Omental fat pad (tissue), 4 donors: ENCODE data around the gene ATP8A2. TPM values are rescaled to one million over a fixed set of nuclear protein-coding genes. Genes with fewer than 3 reads are reported as not detected.

ENCODE experiments used
- ATAC-seq: fragments of 150-250 bp; one replicate; pipeline ENCODE4 v1.9.1; 2016; ENCODE audit warnings: mild to moderate bottlenecking, moderate library complexity; ENCODE audit not compliant: low FRiP score
- DNase-seq: peaks from one replicate; pipeline ENCODE4 v3.0.0-alpha.2; 2019; ENCODE audit warnings: low spot score
- total RNA-seq, 4 donors: library from RNA; depleted of rRNA; stranded (reverse); fragments of >200 nt; gene quantifications; one replicate each; pipeline ENCODE4 v1.1.0, GENCODE V29; 2016
- TF ChIP-seq, protein P1 (sequence below), 3 donors: fragments of 450-650 bp; IDR thresholded peaks; one replicate each; pipeline ENCODE4 v1.5.1; 2016 to 2017; ENCODE audit warnings: antibody characterized with exemption in 3 of 3, mild to moderate bottlenecking in 3 of 3, moderate library complexity in 2 of 3

ATP8A2 gene
- total RNA-seq, 4 donors from 2014 or later, result 0.16 to 0.19 TPM; not detected in 2

DNA sequence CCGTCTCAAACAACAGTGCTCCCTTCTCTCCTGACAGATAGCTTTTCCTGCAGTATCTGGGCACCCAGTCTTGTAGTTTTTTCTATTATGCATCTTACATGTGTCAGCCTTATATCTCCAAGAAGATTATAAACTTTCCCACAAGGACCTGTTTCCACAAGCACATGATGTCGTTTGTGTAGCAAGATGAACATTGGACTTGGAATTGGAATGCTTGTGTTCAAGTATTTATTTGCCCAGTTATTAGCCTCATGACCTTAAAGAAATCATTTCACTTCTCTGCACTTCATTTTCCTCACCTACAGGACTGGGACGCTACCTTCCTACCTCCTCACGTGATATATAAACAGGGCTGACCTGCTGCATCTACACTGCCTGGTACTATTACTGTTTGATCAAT, 658.6 kb downstream of the ATP8A2 start:
- TF ChIP-seq, protein P1, sequence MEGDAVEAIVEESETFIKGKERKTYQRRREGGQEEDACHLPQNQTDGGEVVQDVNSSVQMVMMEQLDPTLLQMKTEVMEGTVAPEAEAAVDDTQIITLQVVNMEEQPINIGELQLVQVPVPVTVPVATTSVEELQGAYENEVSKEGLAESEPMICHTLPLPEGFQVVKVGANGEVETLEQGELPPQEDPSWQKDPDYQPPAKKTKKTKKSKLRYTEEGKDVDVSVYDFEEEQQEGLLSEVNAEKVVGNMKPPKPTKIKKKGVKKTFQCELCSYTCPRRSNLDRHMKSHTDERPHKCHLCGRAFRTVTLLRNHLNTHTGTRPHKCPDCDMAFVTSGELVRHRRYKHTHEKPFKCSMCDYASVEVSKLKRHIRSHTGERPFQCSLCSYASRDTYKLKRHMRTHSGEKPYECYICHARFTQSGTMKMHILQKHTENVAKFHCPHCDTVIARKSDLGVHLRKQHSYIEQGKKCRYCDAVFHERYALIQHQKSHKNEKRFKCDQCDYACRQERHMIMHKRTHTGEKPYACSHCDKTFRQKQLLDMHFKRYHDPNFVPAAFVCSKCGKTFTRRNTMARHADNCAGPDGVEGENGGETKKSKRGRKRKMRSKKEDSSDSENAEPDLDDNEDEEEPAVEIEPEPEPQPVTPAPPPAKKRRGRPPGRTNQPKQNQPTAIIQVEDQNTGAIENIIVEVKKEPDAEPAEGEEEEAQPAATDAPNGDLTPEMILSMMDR (IDR thresholded peaks at IDR 0.05), result no peak
- no peak for ATAC-seq
- DNase-seq, result no peak

DNA sequence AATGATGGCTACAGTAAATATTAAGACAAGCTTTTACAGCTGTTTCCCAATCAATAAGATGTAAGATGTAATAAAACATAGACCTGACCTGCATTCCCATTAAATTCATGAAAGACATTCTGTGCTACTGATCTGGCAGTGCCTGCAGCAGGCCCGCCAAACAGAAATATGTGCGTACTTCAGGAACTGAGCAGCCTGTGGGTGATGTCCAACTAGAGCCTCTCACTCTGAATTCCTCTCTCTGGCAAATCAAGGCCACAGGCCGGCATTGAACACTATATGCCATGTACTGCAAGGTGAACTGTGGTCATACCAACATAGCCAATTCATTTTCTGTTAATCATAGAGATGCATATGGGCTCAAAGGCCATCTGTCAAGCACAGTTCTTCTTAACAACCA, 662.2 kb downstream of the ATP8A2 start:
- TF ChIP-seq, protein P1 (IDR thresholded peaks at IDR 0.05), result no peak

GRCh38 chr13:26036383-26036782, 664.6 kb downstream of the ATP8A2 start:
- DNase-seq (no peak), ATAC-seq (no peak)
- TF ChIP-seq, protein P1 (IDR thresholded peaks at IDR 0.05), result no peak

More for the DNA sequence above, 662.2 kb downstream of the ATP8A2 start:
- ATAC-seq (no peak), DNase-seq (no peak)

GRCh38 chr13:26037302-26037701, 665.5 kb downstream of the ATP8A2 start:
- TF ChIP-seq, protein P1 (IDR thresholded peaks at IDR 0.05), result no peak
- DNase-seq (no peak), ATAC-seq (no peak)

DNA sequence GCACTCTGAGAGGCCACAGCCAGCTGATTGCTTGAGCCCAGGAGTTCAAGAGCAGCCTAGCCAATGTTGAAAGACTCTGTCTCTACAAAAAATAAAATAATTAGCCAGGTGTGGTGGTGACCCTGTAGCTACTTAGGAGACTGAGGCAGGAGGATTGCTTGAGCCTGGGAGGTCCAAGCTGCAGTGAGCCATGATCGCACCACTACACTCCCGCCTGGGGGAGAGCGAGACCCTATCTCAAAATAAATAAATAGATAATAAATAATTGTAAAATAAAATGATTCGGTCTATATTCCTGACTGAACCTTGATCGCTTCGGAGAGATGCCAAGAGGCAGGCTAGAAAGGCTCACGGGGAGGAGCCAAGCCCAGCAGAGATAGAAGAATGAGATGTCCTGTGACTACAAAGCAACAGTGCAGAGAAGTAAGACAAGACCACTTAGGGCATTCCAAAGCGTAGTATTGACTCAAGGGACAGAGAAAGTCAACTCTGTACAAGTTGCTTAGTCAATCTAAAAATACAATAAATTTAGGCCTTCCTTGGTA, 667.2 kb downstream of the ATP8A2 start:
- TF ChIP-seq, protein P1 (IDR thresholded peaks at IDR 0.05), result no peak
- no peak for ATAC-seq
- DNase-seq, result no peak

GRCh38 chr13:26041444-26041843, 669.7 kb downstream of the ATP8A2 start:
- no peak for ATAC-seq
- TF ChIP-seq, protein P1 (IDR thresholded peaks at IDR 0.05), result no peak
- DNase-seq, result no peak

GRCh38 chr13:26042785-26043184, 671.0 kb downstream of the ATP8A2 start:
- ATAC-seq (no peak), DNase-seq (no peak)
- TF ChIP-seq, protein P1 (IDR thresholded peaks at IDR 0.05), result no peak
